Embryonic facial prominence (tissue), 1 donor: ENCODE data around the gene ESYT2.

Source experiments
- DNase-seq: peaks from one replicate; pipeline ENCODE4 v3.0.0-alpha.2; 2016; ENCODE audit errors: extremely low spot score

Gene ESYT2

DNA sequence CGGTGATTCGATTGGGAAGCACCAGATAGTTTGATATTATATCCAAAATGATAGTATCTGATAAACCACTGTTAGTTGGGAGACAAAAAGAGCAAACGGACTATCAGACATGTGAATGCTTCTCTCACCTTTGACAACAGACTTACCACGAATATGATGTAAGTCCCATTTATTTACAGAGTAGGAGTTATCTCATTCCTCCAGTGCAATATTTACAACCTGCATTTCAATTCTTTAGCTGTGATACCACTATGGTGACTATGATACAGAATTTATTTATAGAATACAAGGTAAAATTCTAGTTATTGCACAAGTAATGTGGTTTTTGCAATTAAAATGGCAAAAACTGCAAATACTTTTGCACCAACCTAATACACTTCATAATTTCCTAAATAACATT, 61.6 kb downstream of the ESYT2 start:
- DNase-seq: no peak

DNA sequence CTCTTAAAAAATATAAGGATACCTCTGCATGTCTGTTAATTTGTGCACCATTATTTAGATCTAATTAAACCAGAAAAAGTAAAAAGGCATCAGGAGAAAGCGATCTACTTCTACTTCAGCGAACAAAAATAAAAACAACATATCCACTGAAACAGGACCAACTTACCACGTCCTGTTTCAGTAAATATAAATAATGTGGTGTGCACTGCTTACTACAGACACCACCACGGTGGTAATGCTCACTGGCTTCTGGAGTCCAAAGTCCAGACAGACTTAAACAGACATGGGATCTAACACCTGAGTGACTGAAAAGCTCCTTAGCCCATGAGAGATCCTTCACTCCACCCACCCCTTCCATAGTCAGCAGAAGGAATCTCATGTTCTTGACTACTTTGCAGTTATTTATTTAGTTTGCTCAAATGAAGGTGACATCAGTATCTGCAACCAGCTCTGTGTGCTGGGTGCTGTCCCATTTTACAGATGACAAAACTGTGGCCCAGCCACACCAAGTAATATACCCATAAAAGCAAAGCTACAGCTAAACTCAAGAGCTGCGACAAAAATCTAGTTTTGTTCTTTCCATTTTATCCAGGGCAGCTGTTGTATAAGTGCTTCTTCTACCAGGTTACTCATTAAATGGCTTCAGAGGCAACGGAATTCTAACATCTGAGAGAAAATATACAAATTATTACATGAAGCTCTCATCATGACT, 62.6 kb downstream of the ESYT2 start:
- no peak for DNase-seq

DNA sequence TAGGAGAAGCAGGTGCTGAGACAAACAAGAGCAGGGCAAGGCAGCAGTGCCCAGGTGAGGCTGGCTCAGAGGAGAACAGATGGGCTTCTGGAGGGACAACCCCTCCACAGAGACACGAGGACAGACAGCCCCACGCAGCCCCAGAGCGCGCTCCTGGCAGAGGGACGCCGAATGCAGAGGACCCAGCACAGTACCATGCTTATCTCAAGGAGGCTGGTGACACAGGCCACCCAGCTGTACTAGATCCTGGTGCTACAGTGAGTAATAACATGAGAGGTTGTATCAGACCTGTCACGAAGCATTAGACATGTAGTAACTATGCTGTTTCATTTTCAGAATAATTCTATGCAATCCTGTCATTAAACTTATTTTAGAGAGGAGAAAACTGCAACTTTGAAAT, 64.3 kb downstream of the ESYT2 start:
- no peak for DNase-seq

DNA sequence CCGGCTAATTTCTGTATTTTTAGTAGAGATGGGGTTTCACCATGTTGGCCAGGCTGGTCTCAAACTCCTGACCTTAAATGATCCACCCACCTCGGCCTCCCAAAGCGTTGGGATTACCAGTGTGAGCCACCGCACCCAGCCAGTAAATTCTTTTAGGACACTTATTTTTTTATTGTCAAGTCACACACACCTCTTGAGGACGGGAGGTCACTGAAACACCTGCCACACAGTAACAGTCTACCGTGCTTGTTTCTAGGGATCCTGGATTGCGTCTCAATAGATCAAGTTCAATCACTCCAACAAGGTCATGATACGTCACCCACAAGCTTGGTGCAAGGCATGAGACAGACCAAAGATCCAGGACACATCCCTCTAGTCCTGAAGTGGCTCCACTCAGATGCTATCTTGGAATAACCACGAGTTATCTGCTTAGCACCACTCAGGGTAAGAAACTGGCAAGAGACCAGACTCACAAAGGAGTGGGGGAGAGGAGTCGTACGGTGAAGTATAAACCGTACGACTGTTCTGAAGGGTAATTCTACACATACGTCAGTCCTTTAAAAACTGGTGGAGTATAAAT, 65.8 kb downstream of the ESYT2 start:
- no peak for DNase-seq

DNA sequence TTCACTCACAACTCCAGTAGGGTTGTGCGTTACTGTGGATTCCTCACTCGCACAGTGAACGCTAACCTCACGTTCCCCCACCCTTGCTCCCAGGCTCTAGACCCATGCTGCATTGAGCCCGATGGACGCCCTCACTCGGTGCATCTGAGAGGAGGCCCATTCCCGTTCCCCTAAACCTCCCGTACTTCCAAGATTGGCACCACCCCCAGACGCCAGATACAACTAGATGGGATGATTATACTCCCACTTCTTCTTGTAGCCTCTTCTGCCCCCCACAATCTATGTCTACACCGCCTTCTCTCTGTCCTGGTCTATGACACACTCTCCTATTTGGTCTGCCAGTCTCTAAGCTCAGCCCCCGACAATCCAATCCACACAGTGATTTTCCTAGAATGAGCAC, 67.4 kb downstream of the ESYT2 start:
- DNase-seq: no peak

DNA sequence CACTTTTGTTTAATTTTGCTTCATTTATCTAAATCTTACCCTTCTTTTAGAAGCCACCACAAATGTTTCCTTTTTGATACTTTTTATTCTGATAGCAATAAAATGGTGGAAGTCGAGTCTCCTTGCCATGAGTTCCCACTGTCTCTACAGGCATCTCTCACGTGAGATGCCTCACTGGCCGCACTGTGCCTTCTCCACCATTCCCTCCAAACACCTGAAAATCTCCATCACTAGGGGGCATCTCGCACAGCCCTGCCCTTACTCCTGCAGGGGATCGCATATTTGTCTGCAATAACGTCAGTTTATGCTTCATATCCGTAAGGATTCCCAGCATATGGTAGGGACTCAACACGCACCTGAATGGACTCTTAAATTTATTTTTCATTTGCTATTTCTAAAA, 68.4 kb downstream of the ESYT2 start:
- no peak for DNase-seq

DNA sequence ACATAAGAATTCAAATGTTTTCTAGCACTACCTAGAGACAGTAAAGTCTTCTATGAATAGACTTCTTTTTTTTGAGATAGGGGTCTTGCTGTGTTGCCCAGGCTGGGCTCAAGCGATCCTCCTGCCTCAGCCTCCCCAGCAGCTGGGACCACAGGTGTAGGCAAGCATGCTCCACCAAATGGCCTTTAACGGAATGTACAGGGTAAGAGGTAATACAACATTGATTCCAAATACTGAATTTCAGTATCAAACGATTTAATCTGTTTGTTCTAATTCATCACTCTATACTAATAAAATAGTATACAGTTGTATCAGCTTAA, 68.9 kb downstream of the ESYT2 start:
- DNase-seq: no peak

DNA sequence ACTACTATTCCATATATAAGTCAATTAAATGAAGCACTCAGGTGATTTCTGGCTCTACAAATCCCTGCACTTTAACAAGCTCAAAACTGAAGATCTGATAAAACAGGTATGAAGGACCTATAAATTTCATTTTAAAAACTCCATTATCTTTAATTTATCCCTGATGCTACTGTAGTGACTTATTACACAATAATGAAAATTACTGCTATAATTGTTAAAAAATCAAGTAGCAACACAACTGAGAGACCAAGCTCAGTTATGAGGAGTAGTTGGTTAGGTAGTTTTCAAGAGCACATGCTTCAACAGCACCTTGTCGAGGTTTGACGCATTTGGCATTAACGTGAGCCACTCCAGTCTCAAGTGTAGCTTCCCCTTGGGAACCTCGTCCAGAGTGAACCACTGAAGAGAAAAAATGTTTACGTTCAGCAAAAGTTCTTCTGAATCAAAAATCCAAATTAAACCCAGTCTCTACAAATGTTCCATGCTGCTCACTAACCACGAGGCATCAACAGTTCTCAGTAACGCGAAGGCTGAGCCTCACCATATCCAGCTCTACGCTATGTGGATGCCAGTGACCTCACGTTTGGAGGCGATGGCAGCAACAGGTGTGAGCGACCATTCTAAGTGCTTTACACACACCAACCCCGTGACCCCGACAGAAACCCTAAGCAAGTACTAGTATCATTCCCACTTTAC, 69.4 kb downstream of the ESYT2 start:
- DNase-seq: no peak

DNA sequence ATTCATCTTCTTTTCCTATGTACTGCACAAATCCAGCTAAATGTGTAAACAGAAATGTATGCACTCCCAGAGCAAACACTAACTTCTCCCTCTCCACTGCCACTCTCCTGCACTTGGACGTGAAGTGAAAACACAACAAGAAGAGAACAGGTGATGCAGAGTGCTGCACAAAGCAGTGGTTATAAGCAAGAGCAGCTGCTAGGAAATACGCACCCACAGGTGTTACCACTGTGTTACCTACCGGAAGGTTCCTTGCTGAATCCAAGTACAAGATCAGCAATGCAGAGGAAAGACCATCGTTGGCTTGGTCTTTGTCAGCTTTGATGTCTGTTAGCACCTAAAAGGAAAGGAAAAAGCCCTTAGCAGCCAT, 70.1 kb downstream of the ESYT2 start:
- no peak for DNase-seq

DNA sequence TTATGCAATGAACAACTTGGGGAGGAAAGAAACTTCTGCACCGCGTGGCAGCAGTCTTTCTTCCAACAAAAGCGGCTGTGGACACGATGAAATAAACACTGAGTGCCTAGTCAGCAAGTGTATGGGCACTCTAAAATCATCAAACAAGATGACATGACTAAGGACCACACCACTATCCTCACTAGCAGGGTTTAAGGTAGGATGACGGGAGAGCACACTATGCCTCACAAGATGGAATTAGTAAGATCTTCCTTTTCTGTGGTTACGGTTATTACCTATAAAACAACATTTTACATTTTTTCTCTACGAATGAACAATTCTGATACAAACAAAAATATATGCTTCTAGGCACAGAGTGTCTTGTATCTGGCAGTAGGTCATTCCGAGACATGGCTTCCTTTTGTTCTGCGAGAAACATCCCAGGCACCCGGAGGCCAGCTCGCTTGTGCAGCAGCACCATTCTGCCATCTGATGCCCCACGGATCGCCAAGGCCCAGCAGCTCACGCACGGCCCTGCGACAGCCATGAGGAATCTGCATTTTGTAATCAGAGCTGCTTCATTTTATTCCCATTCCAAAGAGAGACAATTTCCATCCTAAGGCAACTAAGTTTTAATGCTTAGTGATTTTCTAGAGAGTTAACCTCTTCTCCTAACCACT, 70.6 kb downstream of the ESYT2 start:
- no peak for DNase-seq

DNA sequence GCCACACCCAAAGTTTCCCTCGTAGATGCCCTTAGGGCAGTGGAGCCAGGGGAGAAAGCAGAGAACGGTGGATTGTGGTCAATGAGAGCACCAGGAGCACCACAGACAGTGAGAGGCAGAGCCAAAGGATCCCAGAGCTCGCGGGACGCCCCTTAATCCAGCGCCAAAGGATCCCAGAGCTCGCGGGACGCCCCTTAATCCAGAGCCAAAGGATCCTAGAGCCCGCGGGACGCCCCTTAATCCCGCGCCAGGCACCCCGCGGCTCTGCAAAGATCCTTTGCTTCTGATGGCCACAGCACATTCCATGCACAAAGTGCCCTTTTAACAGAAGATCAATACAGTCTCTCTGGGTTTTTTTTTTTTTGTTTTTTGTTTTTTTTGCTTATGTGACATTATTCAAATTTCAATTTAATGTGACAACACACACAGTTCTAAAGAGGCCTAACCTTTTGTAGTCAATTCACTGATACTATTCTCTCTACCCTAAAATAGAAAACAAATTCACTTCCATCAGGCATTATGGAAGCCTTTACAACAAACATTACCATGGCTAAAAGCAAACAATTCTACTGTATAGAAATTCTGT, 71.8 kb downstream of the ESYT2 start:
- no peak for DNase-seq

DNA sequence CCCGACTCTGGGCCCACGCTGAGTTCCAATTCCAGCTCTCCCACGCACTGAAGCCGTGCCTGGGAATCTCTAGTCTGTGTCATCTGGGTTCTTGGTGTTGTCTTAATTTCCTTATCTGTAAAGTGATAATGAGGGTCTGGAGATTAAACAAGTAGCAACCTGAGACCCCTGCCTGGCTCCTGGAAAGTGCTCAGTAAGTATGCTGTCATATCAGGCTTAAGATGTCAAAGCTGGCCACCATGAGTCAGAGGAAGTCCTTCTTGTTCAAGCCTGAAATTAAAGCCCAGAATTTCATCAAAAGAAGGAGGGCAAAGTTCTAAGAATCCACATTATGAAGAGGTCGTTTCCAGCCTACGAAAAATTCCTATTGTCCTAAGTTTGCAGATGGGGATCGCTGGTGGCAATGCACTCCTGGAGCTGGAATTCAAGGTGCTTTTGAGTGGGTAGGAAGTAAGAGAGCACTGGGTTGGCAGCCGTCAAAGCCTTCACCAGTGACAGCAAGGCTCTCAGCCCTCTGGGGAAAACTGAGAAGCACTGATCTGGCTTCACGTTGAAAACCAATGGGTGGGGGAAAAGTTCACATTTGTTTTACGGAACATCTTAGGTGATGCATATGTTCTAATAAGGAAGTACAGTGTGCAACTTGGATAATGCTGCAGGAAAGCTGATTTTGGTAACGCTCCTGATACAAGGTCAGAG, 74.4 kb downstream of the ESYT2 start:
- DNase-seq: no peak

DNA sequence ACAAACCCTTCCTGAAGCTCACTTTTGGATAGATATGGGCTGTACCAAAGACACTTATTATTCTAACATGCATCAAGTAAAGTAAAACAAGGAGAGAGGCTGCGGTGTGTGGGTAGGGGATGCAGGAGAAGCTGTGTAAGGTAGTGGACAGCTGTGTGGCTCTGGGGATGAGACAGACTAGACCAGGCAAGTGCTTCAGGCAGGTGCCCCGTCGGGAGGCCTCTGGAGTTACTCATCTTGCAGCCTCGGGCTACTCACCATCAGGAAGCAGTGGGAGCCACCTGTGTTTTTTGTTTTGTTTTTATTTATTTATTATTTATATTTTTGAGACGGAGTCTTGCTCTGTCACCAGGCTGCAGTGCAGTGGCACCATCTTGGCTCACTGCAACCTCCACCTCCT, 75.4 kb downstream of the ESYT2 start:
- DNase-seq: no peak

DNA sequence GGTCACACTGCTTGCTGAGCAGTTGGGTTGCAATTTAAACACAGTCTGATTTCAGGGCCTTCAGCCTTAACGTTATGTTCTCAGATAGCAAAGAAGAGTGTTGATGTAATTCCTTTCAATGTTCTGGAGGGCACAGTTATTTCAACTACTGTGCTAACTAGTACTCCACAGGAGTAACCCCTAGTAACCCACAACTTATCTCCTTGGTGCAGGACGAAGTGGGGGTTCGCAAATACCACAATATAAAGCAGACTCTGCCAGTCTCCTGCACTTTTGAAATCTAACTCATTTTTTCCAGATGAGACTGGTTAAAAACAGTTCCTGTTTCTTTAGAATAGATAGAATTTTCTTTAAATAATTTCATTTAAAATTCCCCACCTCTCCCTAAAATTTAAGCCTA, 77.6 kb downstream of the ESYT2 start:
- DNase-seq: no peak

DNA sequence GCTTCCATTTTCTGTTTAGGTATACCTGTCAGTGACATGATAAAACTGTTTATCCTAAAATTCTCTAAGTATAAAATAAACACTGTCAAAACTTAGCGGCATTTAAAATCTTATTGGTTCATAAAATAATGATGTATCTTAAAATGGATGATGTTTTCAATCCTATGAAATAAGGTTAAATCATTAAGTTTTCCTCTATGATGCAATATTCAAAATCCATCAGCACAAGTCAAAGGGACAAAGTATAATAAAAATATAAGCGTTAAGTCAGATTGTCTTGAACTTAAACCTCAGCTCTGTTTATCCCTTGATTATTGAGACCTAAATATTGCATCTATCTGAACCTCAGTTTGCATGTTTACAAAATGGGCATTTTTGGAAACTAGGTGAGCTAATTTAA, 78.1 kb downstream of the ESYT2 start:
- no peak for DNase-seq

DNA sequence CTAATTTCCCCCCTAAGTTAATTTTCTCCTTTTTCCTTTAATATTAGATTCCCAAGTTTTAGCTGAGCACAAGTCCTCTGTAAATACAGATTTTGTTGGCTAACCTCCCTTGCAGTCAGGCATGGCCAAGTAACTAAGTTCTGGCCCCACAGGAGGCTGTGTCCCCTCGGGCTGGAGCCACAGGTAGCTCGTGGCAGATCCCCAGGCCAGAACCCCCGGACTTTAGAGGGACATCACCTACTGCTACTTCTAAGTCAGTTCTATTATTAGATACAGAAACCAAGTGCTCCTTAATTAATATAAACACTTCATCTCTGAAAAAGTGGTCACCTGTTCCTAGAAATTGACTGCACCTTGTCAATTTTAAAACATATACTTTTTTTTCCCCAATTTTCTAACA, 78.6 kb downstream of the ESYT2 start:
- DNase-seq: no peak

DNA sequence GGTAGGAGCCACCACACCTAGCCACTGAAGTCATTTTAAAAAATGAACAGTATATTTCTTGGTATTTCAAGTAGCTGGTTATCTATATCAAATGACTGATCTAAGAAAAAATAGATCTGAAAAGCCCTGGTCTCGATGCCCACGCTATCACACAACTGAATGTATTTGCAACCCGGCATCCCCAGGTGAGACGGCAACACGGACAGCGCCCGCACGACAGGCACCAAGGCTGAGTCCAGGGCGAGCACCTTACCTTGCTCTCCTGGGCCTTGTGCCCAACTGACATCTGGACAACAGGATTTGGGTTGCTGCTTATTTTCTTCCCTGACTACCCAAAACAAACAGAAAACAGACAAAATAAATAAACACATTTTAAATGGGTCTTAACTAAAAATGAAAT, 79.9 kb downstream of the ESYT2 start:
- no peak for DNase-seq

DNA sequence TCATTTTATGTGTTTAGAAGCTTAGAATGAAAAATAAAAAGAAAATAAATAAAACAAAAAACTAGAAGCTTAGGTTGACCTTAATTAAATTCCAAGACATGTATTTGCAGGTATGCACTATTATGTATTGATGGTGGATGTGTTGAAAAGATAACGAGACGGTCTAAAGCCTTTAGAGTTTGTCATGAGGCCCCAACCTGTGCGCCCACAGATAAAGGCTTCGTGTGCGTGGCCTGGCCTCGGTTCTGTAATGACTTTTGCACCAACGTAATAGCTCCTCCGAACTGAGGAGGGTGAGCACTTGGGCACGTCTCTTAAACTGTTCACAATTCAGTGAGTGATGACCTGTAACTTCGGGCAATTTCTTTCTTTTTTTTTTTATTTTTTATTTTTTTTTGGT, 81.0 kb downstream of the ESYT2 start:
- no peak for DNase-seq

DNA sequence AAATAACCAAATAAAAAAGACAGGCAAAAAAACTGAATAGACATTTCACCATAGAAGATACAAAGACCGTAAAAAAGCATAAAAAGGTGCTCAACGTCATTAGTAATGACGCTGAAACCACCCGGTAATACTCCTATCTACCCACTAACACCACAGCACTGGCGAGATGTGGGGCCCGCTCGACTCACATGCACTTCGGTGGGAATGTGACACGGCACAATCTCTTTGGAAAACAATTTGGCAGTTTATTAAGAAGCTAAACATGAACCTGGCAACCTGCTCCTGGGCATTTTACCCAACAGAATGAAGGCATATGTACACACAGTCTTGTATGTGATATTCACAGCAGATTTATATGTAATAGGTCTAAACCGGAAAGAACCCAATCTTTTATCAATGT, 81.9 kb downstream of the ESYT2 start:
- DNase-seq: no peak

DNA sequence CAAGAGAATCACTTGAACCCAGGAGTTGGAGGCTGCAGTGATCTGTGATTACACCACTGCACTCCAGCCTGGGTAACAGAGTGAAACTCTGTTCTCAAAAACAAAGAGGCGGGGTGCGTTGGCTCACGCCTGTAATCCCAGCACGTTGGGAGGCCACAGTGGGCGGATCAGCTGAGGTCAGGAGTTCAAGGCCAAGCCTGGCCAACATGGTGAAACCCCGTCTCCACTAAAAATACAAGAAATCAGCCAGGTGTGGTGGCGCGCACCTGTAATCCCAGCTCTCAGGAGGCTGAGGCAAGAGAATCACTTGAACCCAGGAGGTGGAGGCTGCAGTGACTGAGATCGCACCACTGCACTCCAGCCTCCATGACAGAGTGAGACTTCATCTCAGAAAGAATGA, 82.4 kb downstream of the ESYT2 start:
- no peak for DNase-seq

DNA sequence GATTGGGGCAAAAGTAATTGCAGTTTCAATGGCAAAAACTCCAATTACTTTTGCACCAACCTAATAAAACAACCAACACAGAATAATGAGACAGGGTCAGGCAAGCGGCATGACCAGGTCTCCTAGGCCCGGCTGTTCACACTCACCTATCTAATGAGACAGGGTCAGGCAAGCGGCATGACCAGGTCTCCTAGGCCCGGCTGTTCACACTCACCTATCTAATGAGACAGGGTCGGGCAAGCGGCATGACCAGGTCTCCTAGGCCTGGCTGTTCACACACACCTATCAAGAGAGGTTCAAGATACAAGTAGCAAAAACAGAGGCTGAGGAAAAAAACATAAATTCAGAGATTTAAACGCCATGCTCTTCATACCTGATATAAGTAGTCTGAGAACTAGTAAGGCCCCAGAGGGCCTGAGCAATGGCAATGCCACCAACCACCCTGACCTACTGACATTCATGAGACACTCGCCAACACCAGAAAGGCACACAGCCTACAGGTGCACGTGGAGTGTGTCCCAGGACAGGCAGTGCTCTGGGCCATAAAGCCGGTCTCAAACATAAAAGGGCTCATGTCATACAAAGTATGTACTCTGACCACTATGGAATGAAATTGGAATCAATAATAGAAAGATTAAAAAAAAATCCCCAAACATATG, 84.1 kb downstream of the ESYT2 start:
- no peak for DNase-seq

DNA sequence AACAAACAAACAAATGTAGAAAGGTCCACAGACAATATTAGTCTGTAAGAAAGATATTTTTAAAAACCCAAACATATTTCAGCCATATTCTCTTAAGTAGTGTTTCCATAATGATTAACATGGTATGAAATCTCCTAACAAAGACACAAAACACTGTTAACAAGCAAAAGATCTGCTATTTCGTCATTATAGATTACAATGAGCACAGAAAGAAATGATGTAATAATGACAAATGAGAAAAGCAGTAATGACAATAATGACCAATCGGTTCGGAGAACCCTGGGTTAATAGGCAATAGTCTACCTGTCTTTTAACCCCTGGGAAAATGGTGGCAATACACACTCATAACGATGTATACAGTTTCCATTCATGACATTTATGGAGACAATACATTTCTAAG, 85.2 kb downstream of the ESYT2 start:
- no peak for DNase-seq
